AG04450 (cell line): ENCODE measurements around the gene DIDO1. TPM values are rescaled to one million over a fixed set of nuclear protein-coding genes. Genes with fewer than 3 reads are reported as not detected.

Experiments used
- CTCF ChIA-PET: fragments of 300-600, 350-600 bp; formaldehyde crosslinking; extraction: SDS; loops from one replicate; lab custom pipeline; 2022; ENCODE audit warnings: antibody characterized with exemption, inconsistent platforms; lab: Charles Lee
- POLR2A ChIA-PET: fragments of 350-600 bp; formaldehyde crosslinking; extraction: SDS; loops from one replicate; lab custom pipeline; 2021; ENCODE audit warnings: antibody characterized with exemption, inconsistent platforms; lab: Yijun Ruan, JAX
- DNase-seq: peaks from one replicate; pipeline ENCODE4 v3.0.0-alpha.2; 2011; ENCODE audit warnings: low read depth, low spot score
- H3K27ac ChIP-seq: one replicate; pipeline ENCODE4 v1.5.1; 2012; ENCODE audit warnings: low read depth, low read length, control low read depth
- H3K27me3 ChIP-seq: one replicate; pipeline ENCODE4 v1.6.0; 2012; ENCODE audit warnings: low read length; ENCODE audit not compliant: control insufficient read depth, insufficient read depth
- H3K4me3 ChIP-seq: 2 replicates; pipeline ENCODE4 v1.5.1; 2011; ENCODE audit warnings: mild to moderate bottlenecking, low read depth, low read length, control low read depth
- H3K9me3 ChIP-seq: 2 replicates; pipeline ENCODE4 v1.5.1; 2012; ENCODE audit warnings: low read length; ENCODE audit not compliant: control insufficient read depth, insufficient read depth
- polyA plus RNA-seq: library from polyadenylated mRNA; depleted of rRNA; stranded (reverse); fragments of >200 nt; gene quantifications from 2 replicates; pipeline ENCODE4 v1.2.3, GENCODE V29; 2011; rRNA removed
- small RNA-seq: library from RNA; depleted of rRNA; stranded (forward); fragments of <200 nt; gene quantifications from one replicate; pipeline ENCODE3, GENCODE V24; 2012; ENCODE audit warnings: low read depth; ENCODE audit not compliant: insufficient read length
- TF ChIP-seq, protein P1 (sequence below): IDR thresholded peaks from 2 replicates; pipeline ENCODE4 v1.5.1; 2011; ENCODE audit warnings: low read depth, low read length, control low read depth, inconsistent platforms

DIDO1 gene
- polyA plus RNA-seq, 1 experiment = 22.1 TPM

- no peak overlapping the region for H3K27ac ChIP-seq
- DNase-seq = no peak
- ChIA-PET POLR2A (no interaction called here), CTCF (no interaction called here)
- no peaks in the 10 kb centered on the region for H3K9me3 ChIP-seq
- no peaks in the 10 kb centered on the region for H3K27me3 ChIP-seq
- TF ChIP-seq, protein P1, sequence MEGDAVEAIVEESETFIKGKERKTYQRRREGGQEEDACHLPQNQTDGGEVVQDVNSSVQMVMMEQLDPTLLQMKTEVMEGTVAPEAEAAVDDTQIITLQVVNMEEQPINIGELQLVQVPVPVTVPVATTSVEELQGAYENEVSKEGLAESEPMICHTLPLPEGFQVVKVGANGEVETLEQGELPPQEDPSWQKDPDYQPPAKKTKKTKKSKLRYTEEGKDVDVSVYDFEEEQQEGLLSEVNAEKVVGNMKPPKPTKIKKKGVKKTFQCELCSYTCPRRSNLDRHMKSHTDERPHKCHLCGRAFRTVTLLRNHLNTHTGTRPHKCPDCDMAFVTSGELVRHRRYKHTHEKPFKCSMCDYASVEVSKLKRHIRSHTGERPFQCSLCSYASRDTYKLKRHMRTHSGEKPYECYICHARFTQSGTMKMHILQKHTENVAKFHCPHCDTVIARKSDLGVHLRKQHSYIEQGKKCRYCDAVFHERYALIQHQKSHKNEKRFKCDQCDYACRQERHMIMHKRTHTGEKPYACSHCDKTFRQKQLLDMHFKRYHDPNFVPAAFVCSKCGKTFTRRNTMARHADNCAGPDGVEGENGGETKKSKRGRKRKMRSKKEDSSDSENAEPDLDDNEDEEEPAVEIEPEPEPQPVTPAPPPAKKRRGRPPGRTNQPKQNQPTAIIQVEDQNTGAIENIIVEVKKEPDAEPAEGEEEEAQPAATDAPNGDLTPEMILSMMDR = no peak
- no peak overlapping the region for H3K4me3 ChIP-seq
Measured at GRCh38 chr20:62829231-62830230, 96.8 kb downstream of the DIDO1 start.

- CTCF ChIA-PET = no interaction called here
- no peaks in the 10 kb centered on the region for H3K9me3 ChIP-seq
- POLR2A ChIA-PET = no interaction called here
- TF ChIP-seq, protein P1 = no peak
- DNase-seq = no peak
- no peaks in the 10 kb centered on the region for H3K27me3 ChIP-seq
- H3K4me3 ChIP-seq = no peak overlapping the region
- no peak overlapping the region for H3K27ac ChIP-seq
Measured at GRCh38 chr20:62828511-62829230, 97.6 kb downstream of the DIDO1 start.

DNA sequence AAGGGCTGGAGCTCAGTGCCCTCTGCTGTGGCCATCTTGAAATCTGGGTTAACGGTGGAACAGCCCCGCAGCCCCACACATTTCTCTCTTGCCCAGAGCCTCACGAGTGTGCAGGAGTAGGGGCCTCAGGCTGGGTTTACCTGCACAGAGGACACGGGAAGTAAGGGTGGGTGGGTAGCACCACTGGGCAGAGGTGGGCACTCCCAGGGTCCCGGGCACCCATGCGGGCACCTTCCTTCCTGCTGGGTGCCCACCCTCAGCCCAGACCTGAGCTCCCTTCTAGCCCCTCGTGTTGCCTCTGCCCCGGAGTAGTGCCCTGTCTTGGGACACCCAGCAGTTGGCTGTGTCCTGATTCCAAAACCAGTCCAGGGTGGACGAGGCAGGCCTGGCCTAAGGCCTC is 98.3 kb downstream of the DIDO1 start:
- Histone ChIP-seq H3K27ac (no peak overlapping the region), H3K4me3 (no peak overlapping the region), H3K9me3 (no peaks in the 10 kb centered on the region), H3K27me3 (no peaks in the 10 kb centered on the region)
- CTCF ChIA-PET = no interaction called here
- DNase-seq = no peak
- POLR2A ChIA-PET = no interaction called here
- TF ChIP-seq, protein P1 = no peak

Small RNA genes lying within 50 kb of the gene (small RNA-seq; reads per million reads assigned to genes)
- gene DPH3P1 = not detected

Other genes with a start within 250 kb of the DIDO1 start
- gene NTSR1, start 217.7 kb downstream of the DIDO1 start, polyA plus RNA-seq = 0.09 and 0.12 TPM in 2 replicates
- 13.4 and 14.4 TPM in 2 replicates for gene MRGBP, start 130.0 kb downstream of the DIDO1 start, polyA plus RNA-seq
- gene OGFR, start 121.7 kb downstream of the DIDO1 start, polyA plus RNA-seq = 19.7 and 21.7 TPM in 2 replicates
- 0.69 and 0.98 TPM in 2 replicates for gene COL9A3, start 109.5 kb downstream of the DIDO1 start, polyA plus RNA-seq
- gene TCFL5, start 64.7 kb downstream of the DIDO1 start, polyA plus RNA-seq = 8.7 and 9.9 TPM in 2 replicates
- 24.3 and 24.4 TPM in 2 replicates for gene GID8, start 11.6 kb upstream of the DIDO1 start, polyA plus RNA-seq
- gene SLC17A9, start 26.2 kb upstream of the DIDO1 start, polyA plus RNA-seq = 2.2 TPM in 2 replicates
- gene BHLHE23, start 80.5 kb upstream of the DIDO1 start, polyA plus RNA-seq = not detected in 2 replicates